ENCODE data around the gene NBEAL1.
"Not testable (repeated sequence)": the region's sequence is repeated elsewhere in the genome, so short reads cannot be mapped to it uniquely, and the experiment has no call there.

Gene NBEAL1

GRCh38 chr2:203097735-203098134 is 83.1 kb downstream of the NBEAL1 start:
- H3K4me3 ChIP-seq (ENCODE audit: low read depth, low read length), result no peak overlapping the region
- no peak overlapping the region for H2BK12ac ChIP-seq (ENCODE audit: low read length)
- no peak overlapping the region for H3K23ac ChIP-seq (ENCODE audit: low read length)
- H2AK5ac ChIP-seq (ENCODE audit: low read length), result no peak overlapping the region
- H3K27me3 ChIP-seq (ENCODE audit: insufficient read depth, low read length), result no peaks in the 10 kb centered on the region
- H2BK120ac ChIP-seq (ENCODE audit: insufficient read depth, low read length, poor library complexity), result no peak overlapping the region
- no peak overlapping the region for H4K12ac ChIP-seq (ENCODE audit: low read depth, low read length)
- H2AFZ ChIP-seq (ENCODE audit: insufficient read depth, low read length, poor library complexity), result no peak overlapping the region
- H3K9me3 ChIP-seq (ENCODE audit: insufficient read depth, low read depth, low read length), result no peaks in the 10 kb centered on the region
- WGBS (ENCODE audit: extremely low coverage, insufficient coverage, insufficient read length), result no CpG with 5 or more reads among the region's 1 CpG
- no peak overlapping the region for H3K14ac ChIP-seq (ENCODE audit: low read length)
- H3K4me1 ChIP-seq (ENCODE audit: control insufficient read depth in 1 of 2, insufficient read depth in 2 of 2, low read length in 2 of 2), result no peaks in the 10 kb centered on the region
- H3K36me3 ChIP-seq (ENCODE audit: control insufficient read depth in 1 of 2, insufficient read depth in 2 of 2, low read length in 2 of 2), result peaks cover 0 to 6% of the 10 kb centered on the region in 2 experiments
- no peak overlapping the region for H3K9ac ChIP-seq (ENCODE audit: low read length)
- H3K79me1 ChIP-seq (ENCODE audit: low read length), result no peaks in the 10 kb centered on the region
- no peak overlapping the region for H4K8ac ChIP-seq (ENCODE audit: low read depth, low read length)
- no peak overlapping the region for H3K4me2 ChIP-seq (ENCODE audit: low read length)
- H2BK5ac ChIP-seq (ENCODE audit: low read depth, low read length, poor library complexity), result no peak overlapping the region
- H3K27ac ChIP-seq (ENCODE audit: low read depth, low read length), result no peak overlapping the region
- H3K4ac ChIP-seq (ENCODE audit: low read depth, low read length), result no peak overlapping the region
- no peaks in the 10 kb centered on the region for H3K79me2 ChIP-seq (ENCODE audit: control insufficient read depth, insufficient read depth, low read length, poor library complexity)
- no peak overlapping the region for H3K18ac ChIP-seq (ENCODE audit: low read length)
- no peak overlapping the region for H4K91ac ChIP-seq (ENCODE audit: low read depth, low read length)
- DNase-seq, result peak; percentile 16 to 58

DNA sequence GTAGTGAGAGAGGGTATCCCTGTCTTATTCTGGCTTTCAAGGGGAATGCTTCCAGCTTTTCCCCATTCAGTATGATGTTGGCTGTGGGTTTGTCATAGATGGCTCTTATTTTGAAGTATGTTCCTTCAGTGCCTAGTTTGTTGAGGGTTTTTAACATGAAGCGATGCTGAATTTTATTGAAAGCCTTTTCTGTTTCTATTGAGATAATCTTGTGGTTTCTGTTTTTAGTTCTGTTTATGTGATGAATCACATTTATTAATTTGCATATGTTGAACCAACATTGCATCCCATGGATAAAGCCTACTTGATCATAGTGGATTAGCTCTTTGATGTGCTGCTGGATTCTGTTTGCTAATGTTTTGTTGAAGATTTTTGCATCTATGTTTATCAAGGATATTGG is 87.7 kb downstream of the NBEAL1 start:
- not testable (repeated sequence) for H3K36me3 ChIP-seq (ENCODE audit: control insufficient read depth in 1 of 2, insufficient read depth in 2 of 2, low read length in 2 of 2); H3K79me2 ChIP-seq (ENCODE audit: control insufficient read depth, insufficient read depth, low read length, poor library complexity); H3K79me1 ChIP-seq (ENCODE audit: low read length); H4K12ac ChIP-seq (ENCODE audit: low read depth, low read length); H3K9me3 ChIP-seq (ENCODE audit: insufficient read depth, low read depth, low read length); H3K18ac ChIP-seq (ENCODE audit: low read length); H4K91ac ChIP-seq (ENCODE audit: low read depth, low read length); H3K27ac ChIP-seq (ENCODE audit: low read depth, low read length); H3K23ac ChIP-seq (ENCODE audit: low read length); H2AK5ac ChIP-seq (ENCODE audit: low read length); H4K8ac ChIP-seq (ENCODE audit: low read depth, low read length); H3K4me2 ChIP-seq (ENCODE audit: low read length); H3K4me3 ChIP-seq (ENCODE audit: low read depth, low read length); DNase-seq; H3K9ac ChIP-seq (ENCODE audit: low read length); H3K27me3 ChIP-seq (ENCODE audit: insufficient read depth, low read length); H3K4ac ChIP-seq (ENCODE audit: low read depth, low read length); H3K4me1 ChIP-seq (ENCODE audit: control insufficient read depth in 1 of 2, insufficient read depth in 2 of 2, low read length in 2 of 2); H2BK5ac ChIP-seq (ENCODE audit: low read depth, low read length, poor library complexity); H2AFZ ChIP-seq (ENCODE audit: insufficient read depth, low read length, poor library complexity); H2BK120ac ChIP-seq (ENCODE audit: insufficient read depth, low read length, poor library complexity); H2BK12ac ChIP-seq (ENCODE audit: low read length); H3K14ac ChIP-seq (ENCODE audit: low read length)
- WGBS (ENCODE audit: extremely low coverage, insufficient coverage, insufficient read length), result no CpG with 5 or more reads among the region's 1 CpG

GRCh38 chr2:203104273-203104672 is 89.6 kb downstream of the NBEAL1 start:
- H4K91ac ChIP-seq (ENCODE audit: low read depth, low read length), result no peak overlapping the region

GRCh38 chr2:203105996-203106395 is 91.3 kb downstream of the NBEAL1 start:
- peak; percentile 42 to 87 for DNase-seq
- Histone ChIP-seq H3K4me3 (ENCODE audit: low read depth, low read length) (no peak overlapping the region), H3K18ac (ENCODE audit: low read length) (no peak overlapping the region), H2BK120ac (ENCODE audit: insufficient read depth, low read length, poor library complexity) (no peak overlapping the region), H2BK5ac (ENCODE audit: low read depth, low read length, poor library complexity) (no peak overlapping the region), H3K79me2 (ENCODE audit: control insufficient read depth, insufficient read depth, low read length, poor library complexity) (no peaks in the 10 kb centered on the region), H3K27ac (ENCODE audit: low read depth, low read length) (no peak overlapping the region), H3K4ac (ENCODE audit: low read depth, low read length) (no peak overlapping the region), H3K79me1 (ENCODE audit: low read length) (no peaks in the 10 kb centered on the region), H3K9ac (ENCODE audit: low read length) (no peak overlapping the region), H3K36me3 (ENCODE audit: control insufficient read depth in 1 of 2, insufficient read depth in 2 of 2, low read length in 2 of 2) (peaks cover 8 to 24% of the 10 kb centered on the region in 2 experiments), H2BK12ac (ENCODE audit: low read length) (no peak overlapping the region), H3K4me1 (ENCODE audit: control insufficient read depth in 1 of 2, insufficient read depth in 2 of 2, low read length in 2 of 2) (peaks cover 0 to 4% of the 10 kb centered on the region in 2 experiments), H3K23ac (ENCODE audit: low read length) (no peak overlapping the region), H2AFZ (ENCODE audit: insufficient read depth, low read length, poor library complexity) (no peak overlapping the region), H4K8ac (ENCODE audit: low read depth, low read length) (no peak overlapping the region), H4K91ac (ENCODE audit: low read depth, low read length) (no peak overlapping the region), H3K4me2 (ENCODE audit: low read length) (no peak overlapping the region), H3K27me3 (ENCODE audit: insufficient read depth, low read length) (no peaks in the 10 kb centered on the region), H4K12ac (ENCODE audit: low read depth, low read length) (no peak overlapping the region), H2AK5ac (ENCODE audit: low read length) (no peak overlapping the region), H3K9me3 (ENCODE audit: insufficient read depth, low read depth, low read length) (peaks cover 1% of the 10 kb centered on the region), H3K14ac (ENCODE audit: low read length) (no peak overlapping the region)

More at GRCh38 chr2:203104273-203104672, 89.6 kb downstream of the NBEAL1 start:
- Histone ChIP-seq H3K23ac (ENCODE audit: low read length) (no peak overlapping the region), H4K8ac (ENCODE audit: low read depth, low read length) (no peak overlapping the region), H3K9me3 (ENCODE audit: insufficient read depth, low read depth, low read length) (peaks cover 1% of the 10 kb centered on the region), H3K4me2 (ENCODE audit: low read length) (no peak overlapping the region), H3K27me3 (ENCODE audit: insufficient read depth, low read length) (no peaks in the 10 kb centered on the region), H3K36me3 (ENCODE audit: control insufficient read depth in 1 of 2, insufficient read depth in 2 of 2, low read length in 2 of 2) (peaks cover 6 to 19% of the 10 kb centered on the region in 2 experiments), H2BK5ac (ENCODE audit: low read depth, low read length, poor library complexity) (no peak overlapping the region), H4K12ac (ENCODE audit: low read depth, low read length) (no peak overlapping the region), H3K79me1 (ENCODE audit: low read length) (no peaks in the 10 kb centered on the region), H3K4me1 (ENCODE audit: control insufficient read depth in 1 of 2, insufficient read depth in 2 of 2, low read length in 2 of 2) (peaks cover 0 to 4% of the 10 kb centered on the region in 2 experiments), H3K79me2 (ENCODE audit: control insufficient read depth, insufficient read depth, low read length, poor library complexity) (no peaks in the 10 kb centered on the region), H3K4ac (ENCODE audit: low read depth, low read length) (no peak overlapping the region), H3K18ac (ENCODE audit: low read length) (no peak overlapping the region), H3K27ac (ENCODE audit: low read depth, low read length) (no peak overlapping the region), H3K9ac (ENCODE audit: low read length) (no peak overlapping the region), H2AFZ (ENCODE audit: insufficient read depth, low read length, poor library complexity) (no peak overlapping the region), H2AK5ac (ENCODE audit: low read length) (no peak overlapping the region), H3K4me3 (ENCODE audit: low read depth, low read length) (no peak overlapping the region), H2BK120ac (ENCODE audit: insufficient read depth, low read length, poor library complexity) (no peak overlapping the region), H3K14ac (ENCODE audit: low read length) (no peak overlapping the region), H2BK12ac (ENCODE audit: low read length) (no peak overlapping the region)
- DNase-seq, result no peak
